DMS153 (cell line): ENCODE data around the gene CRYBG3.
"Not testable (repeated sequence)": the region's sequence is repeated elsewhere in the genome, so short reads cannot be mapped to it uniquely, and the experiment has no call there.

Experiments
- DNase-seq: peaks from one replicate; lab custom pipeline; 2025; lab: John Stamatoyannopoulos, UW

Gene CRYBG3

DNA sequence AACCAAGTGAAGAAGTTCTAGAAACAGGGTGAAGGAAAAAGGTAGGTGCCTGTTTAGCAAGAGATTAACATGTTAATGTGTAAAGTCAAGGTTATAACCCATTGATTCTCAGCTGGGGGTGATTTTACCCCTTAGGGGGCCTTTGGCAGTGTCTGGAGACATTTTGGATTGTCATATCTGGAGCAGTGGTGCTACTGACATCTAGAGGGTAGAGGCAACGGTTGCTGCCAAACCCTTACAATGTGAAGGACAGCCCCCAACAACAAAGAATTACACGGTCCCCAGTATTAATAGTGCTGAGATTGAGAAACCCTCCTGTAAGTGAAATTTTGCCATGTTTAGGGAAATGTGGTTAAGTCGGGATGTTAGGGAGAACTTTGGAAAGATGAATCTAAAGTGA lies 74.7 kb downstream of the CRYBG3 start:
- no peak for DNase-seq

DNA sequence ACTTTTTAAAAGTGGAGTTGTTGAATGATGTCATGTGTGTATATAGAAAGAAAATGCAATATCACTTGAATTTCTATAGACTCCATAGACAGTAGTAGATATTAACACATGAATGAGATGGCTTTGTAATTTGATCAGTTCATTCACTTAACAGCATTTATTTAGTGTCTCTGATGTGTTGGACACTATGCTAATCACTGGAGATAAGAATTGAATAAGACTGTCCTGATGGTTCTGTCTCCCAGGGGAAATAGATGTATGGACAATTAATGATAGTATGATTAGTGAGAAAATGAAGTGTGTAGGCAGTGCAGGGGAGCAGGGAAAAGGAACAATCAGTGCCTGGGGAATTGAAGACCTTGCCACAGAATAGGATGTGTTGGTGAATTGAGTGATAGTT lies 77.5 kb downstream of the CRYBG3 start:
- DNase-seq: no peak

DNA sequence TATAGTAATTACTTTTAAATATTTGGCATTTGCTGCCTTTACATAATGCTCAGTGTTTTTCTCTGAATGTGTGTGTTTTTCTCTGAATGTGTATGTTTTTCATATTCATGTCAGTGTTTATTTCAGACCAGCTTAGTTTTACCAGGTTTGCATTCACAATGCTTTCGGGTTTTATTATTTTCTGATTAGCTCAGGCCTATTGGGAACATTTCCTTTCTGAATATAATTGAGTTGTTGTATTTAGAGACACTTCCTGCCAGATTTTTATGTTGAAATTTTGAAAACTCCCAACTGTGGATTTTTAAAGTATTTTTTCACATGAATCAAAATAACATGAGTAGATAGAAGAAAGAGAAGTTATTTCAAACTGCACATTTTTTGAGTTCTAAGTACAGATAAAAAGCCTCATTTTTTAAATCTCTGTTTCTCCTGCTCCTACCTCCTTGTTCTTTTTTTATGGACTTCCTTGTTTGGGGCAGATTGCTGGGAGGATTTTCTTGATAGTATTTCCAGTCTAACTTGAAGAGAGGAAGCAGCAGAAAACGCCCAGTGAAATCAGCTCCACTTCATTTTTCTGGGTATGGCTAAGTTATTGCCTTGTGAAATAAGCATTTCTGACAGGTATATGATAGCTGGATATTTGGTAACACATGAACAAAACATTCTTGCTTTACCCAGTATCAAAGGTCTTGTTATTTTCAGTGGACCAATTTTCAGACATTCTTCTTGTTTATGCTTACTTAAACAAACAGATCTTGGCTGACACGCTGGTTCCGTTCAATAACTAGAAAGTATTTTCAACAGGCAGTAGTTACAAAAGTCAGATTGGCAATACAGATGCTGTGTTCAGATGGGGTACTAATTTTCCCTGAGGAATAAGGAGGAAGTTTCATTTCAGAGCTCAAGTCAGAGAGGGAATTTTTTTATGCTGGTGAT lies 79.8 kb downstream of the CRYBG3 start:
- no peak for DNase-seq

DNA sequence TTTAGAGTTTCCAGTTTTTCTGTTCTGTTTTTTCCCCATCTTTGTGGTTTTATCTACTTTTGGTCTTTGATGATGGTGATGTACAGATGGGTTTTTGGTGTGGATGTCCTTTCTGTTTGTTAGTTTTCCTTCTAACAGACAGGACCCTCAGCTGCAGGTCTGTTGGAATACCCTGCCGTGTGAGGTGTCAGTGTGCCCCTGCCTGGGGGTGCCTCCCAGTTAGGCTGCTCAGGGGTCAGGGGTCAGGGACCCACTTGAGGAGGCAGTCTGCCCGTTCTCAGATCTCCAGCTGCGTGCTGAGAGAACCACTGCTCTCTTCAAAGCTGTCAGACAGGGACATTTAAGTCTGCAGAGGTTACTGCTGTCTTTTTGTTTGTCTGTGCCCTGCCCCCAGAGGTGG lies 88.0 kb downstream of the CRYBG3 start:
- DNase-seq: not testable (repeated sequence)

GRCh38 chr3:97910236-97910831 lies 88.5 kb downstream of the CRYBG3 start:
- not testable (repeated sequence) for DNase-seq

DNA sequence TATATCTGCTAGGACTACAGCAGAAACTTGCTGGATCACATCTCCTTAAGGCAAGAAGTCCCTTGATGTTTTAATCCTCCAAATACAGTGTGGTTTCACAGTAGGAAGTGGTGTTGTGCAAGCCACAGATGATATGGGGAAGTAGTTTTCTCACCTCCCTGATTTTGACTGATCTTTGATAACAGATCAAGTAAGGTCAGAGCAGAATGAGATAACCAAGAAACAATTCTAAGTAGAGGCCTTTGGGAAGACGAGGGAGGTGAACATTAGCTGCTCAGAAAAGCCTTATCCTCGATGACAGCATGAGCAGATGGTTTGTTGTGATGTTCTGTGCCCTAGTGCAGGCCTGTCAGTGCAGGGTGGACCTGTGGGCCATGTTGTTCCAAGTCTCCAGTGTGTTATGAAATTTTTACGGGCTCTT lies 89.1 kb downstream of the CRYBG3 start:
- DNase-seq: no peak

- no peak for DNase-seq
Observed at GRCh38 chr3:97911459-97911858, 89.6 kb downstream of the CRYBG3 start.

GRCh38 chr3:97914388-97914787 lies 92.6 kb downstream of the CRYBG3 start:
- DNase-seq: no peak

DNA sequence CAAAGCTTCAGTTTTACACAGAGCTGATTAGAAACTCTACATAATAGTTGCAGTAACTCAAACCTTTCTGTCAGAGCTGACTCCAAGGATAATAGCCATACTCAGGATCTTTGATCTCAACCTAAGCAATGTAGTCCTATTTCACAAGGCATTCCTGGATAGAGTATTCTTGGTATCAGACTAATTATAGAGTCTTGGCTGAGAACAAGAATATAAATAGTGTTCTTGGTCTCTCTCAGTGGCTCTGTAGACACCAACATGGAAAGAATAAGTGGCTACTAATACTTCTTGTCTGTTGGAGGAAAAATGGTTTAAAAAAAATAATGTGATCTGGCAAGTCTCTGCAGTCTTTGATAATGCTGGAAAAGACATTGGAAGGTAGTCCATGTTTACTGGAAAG lies 94.8 kb downstream of the CRYBG3 start:
- DNase-seq: no peak

- no peak for DNase-seq
Observed at GRCh38 chr3:97917813-97918536, 96.2 kb downstream of the CRYBG3 start.

DNA sequence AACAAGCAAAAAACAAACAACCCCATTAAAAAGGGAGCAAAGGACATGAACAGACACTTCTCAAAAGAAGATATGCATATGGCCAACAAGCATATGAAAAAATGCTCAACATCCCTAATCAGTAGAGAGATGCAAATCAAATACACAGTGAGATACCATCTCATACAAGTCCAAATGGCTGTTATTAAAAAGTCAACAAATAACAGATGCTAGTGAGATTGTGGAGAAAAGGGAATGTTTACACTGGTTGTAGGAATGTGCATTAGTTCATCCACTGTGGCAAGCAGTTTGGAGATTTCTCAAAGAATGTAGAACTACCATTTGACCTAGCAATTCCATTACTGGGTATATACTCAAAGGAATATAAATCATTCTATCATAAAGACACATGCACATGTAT lies 105.9 kb downstream of the CRYBG3 start:
- DNase-seq: no peak

DNA sequence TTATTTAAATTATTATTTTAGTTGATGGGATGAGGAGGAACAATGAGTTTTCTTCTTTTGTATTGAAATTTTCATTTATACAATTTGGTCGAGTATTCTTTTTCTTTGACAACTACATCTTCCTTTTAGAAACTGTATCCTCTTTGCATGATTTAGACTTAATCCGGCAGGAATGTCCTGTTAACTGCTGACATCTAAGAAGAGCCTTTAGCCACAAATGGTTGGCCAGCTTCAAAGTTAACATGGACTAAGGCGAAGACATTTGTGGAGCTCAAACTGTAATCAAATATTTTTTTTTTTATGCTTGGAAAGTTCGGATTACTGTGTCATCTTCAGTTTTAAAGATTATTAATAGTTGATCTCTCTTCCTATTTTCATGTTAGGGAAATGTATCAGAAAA lies 107.2 kb downstream of the CRYBG3 start:
- DNase-seq: no peak

DNA sequence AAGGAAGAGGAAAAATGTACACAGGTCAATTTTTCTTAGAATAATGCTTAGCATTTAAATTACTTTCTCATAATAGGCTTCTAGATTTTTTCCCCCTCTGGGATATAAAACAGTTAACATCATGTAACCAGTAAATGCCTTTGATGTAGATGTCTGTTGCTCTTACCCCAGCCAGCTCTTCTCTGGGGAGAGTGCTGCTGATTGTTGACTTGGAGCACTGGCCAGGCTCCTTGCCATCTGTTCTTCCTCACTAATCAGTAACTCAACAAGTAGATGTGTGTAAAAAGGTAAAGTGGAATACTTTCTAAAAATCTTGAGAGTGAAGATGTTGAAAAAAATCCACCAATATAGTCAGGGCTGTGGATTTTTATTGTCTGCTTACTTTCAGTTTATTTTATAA lies 108.2 kb downstream of the CRYBG3 start:
- DNase-seq: no peak

- DNase-seq: no peak
Observed at GRCh38 chr3:97931218-97931617, 109.4 kb downstream of the CRYBG3 start.

GRCh38 chr3:97932387-97932801 lies 110.6 kb downstream of the CRYBG3 start:
- DNase-seq: no peak

DNA sequence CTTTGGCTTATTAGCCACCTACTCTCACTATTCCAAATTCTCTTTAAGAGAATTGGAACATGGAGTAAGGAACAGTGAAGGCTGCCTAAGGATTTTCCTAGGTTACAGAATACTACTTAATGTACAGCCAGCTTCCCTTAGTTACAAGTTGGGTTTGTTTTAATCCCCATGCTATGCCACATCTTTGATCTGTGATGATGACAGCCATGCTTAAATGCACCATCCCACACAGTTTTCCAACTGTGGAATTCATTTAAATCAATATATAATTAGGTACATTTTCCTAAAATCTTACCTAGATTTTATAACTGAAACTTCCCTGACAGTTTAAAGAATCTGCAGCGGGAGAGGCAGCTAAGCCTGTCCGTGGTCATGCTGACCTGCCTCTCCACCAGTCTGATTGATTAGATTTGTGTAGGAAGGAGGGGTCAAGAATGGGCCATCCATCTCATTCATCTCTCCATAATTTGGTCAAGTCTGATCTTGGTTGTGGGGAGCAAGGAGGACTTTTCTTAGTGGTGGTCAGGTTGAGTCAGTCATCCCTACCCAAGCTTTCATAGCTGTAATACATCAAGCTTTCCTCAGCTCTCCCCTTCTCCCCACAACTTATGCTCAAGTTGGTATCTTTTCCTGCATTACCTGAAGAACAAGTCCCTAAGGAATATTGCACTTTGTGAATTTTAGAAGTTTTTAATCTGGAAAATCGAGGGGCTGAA lies 113.3 kb downstream of the CRYBG3 start:
- DNase-seq: no peak

DNA sequence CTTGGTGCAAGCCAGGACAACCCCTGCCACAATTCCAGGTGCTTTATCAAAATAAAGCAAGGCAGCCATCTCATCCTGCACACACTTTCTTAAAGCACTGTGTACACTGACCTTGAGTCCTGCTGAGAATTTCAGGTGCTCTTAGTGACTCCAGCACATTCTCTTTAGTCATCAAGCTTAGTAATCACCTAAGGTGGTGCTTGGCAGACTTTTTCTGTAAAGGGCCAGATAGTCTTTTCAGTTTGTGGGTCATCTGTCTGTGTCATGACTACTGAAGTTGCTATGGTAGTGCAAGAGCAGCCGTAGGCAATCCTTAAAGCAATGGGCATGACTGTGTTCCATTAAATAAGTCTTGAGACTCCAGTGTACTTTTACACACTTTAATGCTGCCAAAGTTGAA lies 114.0 kb downstream of the CRYBG3 start:
- no peak for DNase-seq

DNA sequence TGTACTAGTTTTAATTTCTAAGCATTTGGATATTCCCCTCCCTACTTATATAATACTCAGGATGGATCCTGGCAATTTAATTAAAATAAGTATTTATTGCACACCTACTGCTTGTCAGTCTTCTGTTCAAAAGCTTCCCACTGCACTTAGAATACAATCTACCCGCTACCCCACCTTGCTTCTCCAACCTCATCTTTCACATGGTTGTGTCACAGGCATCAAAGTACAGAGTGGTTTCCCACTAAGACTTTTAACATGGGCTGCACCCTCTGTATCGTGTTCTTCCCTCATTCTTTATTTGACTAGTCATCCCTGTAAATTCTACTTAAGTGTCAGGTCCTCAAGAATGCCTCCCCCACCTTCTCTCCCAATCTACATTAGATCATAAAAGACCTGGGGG lies 115.4 kb downstream of the CRYBG3 start:
- DNase-seq: no peak

- DNase-seq: no peak
Observed at GRCh38 chr3:97938444-97938843, 116.6 kb downstream of the CRYBG3 start.

GRCh38 chr3:97939401-97939800 lies 117.6 kb downstream of the CRYBG3 start:
- DNase-seq: no peak

DNA sequence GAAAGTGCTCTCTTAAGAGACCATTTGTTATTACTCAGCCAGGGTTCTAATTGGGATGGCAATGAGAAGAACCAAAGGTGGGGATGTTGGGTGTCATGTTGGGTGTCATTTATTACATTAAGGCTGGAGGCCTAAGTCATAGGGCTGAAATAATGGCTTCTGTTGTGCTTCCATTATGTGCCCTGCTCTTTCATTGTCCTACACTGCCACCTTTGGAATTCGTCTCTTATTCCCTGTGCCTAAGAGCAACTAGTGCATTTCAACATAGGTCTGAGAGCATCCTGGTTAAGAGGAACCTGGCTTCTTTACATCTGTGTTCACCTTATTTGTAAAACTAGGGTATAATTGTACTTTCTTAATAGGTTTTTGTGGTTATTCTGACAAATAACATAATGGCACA lies 118.2 kb downstream of the CRYBG3 start:
- peak; percentile 42 for DNase-seq
